ENCODE data around the gene NOS3.

NOS3 gene

DNA sequence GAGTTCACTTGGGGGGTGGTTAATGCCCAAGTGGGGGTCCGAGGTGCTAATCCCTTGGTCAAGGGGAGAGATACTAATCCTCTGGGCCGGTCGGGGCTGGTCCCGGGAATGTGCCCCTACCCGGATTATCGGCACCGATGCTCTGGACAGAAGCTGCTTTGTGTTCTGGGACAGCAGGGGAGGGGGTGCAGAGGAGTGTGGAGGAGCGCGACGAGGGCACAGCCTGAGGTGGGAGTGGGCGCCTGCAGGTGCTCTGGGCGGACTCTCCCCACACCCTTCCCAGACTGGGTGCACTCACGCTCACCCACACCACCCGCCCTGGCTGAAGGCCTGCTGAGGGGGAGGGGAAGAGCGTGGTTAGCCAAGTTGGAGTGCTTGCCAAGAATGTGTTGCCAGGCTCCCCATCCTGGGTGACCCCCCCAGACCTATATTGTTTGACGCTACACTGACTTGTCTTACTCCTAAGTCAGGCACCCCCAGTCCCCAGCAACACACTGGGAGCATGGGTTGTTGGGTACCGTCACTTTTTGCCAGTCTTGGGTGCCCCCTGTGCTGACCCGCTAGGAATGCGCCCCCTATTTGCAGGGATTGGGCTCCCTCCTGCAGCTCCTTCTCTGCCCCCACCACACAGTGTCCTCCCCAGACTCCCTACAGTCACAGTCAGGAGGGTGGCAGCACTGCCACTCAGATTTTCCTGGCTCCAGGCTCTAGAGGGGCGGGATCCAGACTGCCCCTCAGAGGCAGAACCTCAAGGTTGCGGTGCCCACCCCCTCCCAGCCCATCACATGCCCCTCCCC, 69.8 kb downstream of the NOS3 start:
- DNase-seq = peak; percentile 36

DNA sequence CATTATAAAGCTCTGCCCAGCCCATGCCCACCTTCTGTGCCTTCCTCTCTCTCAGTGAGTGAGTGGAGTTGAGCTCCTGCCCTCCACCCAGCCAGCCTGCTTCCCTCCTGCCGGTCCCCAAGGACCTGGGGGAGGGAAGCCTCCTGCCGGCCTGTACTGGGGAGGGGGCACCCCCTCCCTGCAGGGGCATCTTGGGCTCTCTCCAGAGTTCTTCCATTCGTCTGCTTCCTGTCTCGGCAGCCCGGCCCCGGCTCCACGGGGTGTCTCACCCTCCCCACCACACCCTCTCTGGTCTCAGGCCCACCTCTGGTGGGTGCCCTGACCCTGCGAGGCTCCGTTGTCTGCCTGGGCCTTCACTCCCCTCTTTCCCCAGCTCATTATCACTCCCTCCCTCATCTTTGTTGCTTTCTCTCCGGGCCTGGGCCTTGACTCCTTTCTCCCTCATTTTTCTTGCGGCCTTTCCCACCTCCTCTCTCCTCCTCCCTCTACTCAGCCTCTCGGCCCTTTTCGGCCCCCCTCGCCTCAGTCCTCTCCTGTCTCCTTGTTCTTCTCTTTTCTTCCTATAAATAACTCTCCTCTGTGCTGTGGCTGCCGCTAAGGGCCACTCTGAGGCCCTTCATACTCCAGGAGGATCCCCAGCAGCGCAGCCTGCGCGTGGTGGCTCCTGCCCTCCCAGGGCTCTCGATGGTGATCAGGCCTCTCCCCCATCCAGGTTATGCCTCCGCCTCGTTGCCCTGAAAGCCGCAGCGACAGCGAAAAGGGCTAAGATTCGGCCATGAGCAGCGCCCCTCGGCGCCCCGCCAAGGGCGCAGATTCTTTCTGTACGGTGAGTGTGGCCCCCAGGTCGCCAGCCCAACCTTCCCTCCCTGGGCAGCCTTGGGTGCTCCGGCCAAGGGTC, 70.6 kb downstream of the NOS3 start:
- DNase-seq = no peak

DNA sequence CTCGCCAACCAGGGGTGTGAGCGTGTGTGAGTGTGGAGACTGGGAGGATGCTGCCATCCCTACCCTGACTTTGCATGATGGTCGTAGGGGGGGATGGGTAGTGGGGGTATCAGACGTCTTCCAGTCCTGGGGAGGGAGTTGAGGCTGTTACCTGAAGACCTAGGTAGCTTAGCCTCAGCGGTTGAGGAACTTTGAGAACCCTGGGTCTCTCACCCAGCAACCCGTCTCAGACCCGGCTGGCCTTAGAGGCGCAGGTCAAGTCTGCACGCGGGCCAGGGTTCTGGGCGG, 71.2 kb downstream of the NOS3 start:
- DNase-seq = no peak

DNA sequence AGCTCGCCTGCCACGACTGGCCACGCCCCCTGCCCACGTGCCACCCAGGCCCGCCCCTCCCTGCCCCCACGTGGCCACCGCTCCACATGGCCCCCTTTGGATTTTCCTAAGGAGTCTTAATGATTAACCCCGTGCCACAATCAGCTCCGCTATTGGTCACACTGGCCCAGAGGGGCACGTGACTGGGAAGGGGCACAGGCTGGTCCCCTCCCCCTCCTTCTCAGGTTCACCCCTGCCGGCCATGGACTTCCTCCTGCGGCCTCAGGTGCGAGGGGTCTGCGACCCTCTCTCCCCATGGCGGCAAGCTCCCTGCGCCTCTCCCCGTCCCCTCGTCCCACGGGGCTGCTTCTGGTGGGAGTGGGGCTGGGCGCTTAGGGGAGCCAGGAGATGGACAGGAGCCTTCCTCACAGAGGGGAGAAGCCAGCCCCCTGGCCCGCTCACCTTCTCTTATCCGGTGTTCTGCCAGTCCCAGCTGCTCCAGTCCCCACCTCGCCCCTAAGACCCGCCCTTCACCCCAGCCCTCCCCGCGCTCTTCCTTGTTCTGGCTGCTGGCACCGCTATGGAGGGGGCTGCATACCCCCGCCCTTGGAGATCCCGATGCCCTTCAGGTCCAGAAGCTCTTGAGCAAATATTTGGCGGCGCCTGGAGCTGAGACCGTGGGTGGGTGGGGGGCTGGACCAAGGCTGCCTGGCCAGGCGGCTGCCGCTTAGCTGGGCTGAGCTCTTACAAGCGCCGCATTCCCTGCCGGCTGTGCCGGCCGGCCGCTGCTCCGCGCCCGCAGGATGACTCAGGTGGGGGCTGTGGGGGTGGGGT, 71.8 kb downstream of the NOS3 start:
- DNase-seq = no peak

DNA sequence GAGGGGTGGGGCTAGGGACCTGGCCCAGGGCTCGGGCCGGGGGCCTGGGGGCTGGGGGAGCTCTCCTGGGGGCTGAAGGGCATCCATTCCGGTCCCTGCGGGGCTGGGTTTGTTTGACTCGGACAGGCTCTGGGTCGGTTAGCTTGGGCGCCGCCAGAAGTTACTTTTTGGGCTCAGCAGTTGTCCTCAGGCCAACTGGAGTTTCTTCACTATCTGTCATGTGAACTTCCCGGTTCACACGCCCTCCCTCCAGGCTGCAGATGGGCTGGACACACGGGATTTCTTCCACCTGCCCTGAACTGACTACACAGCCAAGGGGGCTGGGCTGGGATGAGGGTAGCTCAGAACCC, 72.4 kb downstream of the NOS3 start:
- no peak for DNase-seq

Data from activated CD4-positive, alpha-beta T cell treated with anti-CD3 and anti-CD28 coated beads, Interleukin-10, Interleukin-2, amounts not matched to agents 100 ng/mL and 50 ng/mL, durations not matched to agents 16 hours and 8 hours (primary cell).